Panc1 (cell line): ENCODE results near the gene ANGPTL3. TPM values are rescaled to one million over a fixed set of nuclear protein-coding genes. Genes with fewer than 3 reads are reported as not detected.
"Not testable (repeated sequence)": the region's sequence is repeated elsewhere in the genome, so short reads cannot be mapped to it uniquely, and the experiment has no call there.

Source experiments
- ATAC-seq: fragments of 200-7000 bp; cut with Tn5 transposase; 2 replicates; pipeline ENCODE4 v1.9.1; 2020; ENCODE audit warnings: mild to moderate bottlenecking, moderate library complexity
- BruUV-seq: library from RNA; stranded (reverse); fragments of 400-500 nt; replicated peaks from 2 replicates; lab custom pipeline; 2021; lab: Mats Ljungman, UMichigan
- CTCF ChIA-PET: fragments of 300-600 bp; sonication (Branson Sonifier 250); formaldehyde crosslinking; loops from one replicate; lab custom pipeline; 2022; ENCODE audit warnings: antibody characterized with exemption; lab: Charles Lee
- POLR2A ChIA-PET: fragments of 300-600 bp; sonication (Branson Sonifier 250); formaldehyde crosslinking; loops from one replicate; lab custom pipeline; 2022; ENCODE audit warnings: antibody characterized with exemption; lab: Charles Lee
- DNase-seq: peaks from one replicate; pipeline ENCODE4 v3.0.0-alpha.2; 2010; ENCODE audit warnings: low read depth, low spot score
- H3K27ac ChIP-seq: 2 replicates; pipeline ENCODE4 v1.5.1; 2011; ENCODE audit warnings: mild to moderate bottlenecking, low read length, inconsistent platforms
- H3K27me3 ChIP-seq: fragments of 200-500 bp; sonication (Bioruptor generic); 2 replicates; pipeline ENCODE4 v1.6.0; 2014; ENCODE audit warnings: low read length, inconsistent platforms; ENCODE audit not compliant: control insufficient read depth, insufficient read depth
- H3K36me3 ChIP-seq: fragments of 200-500 bp; sonication (Bioruptor generic); 2 replicates; pipeline ENCODE4 v1.5.1; 2014; ENCODE audit warnings: inconsistent platforms, mild to moderate bottlenecking, low read length, moderate library complexity; ENCODE audit not compliant: control insufficient read depth, insufficient read depth
- H3K4me1 ChIP-seq: 2 replicates; pipeline ENCODE4 v1.5.1; 2011; ENCODE audit warnings: inconsistent platforms, mild to moderate bottlenecking, low read length, moderate library complexity; ENCODE audit not compliant: control insufficient read depth, insufficient read depth
- H3K4me3 ChIP-seq, 2 experiments: 2 replicates each; pipeline ENCODE4 v1.5.1; 2011 to 2012; ENCODE audit warnings: low read depth in 2 of 2, low read length in 2 of 2, mild to moderate bottlenecking in 2 of 2, inconsistent platforms in 1 of 2, moderate library complexity in 1 of 2
- H3K9me3 ChIP-seq: fragments of 200-500 bp; sonication (Bioruptor generic); 2 replicates; pipeline ENCODE4 v1.5.1; 2014; ENCODE audit warnings: low read depth, mild to moderate bottlenecking, inconsistent platforms, low read length, moderate library complexity; ENCODE audit not compliant: control insufficient read depth, insufficient read depth
- POLR2AphosphoS5 ChIP-seq: IDR thresholded peaks from 2 replicates; pipeline ENCODE4 v1.6.1; 2012; ENCODE audit warnings: mild to moderate bottlenecking, low read depth, low read length, moderate library complexity
- SIN3A ChIP-seq: IDR thresholded peaks from 2 replicates; pipeline ENCODE4 v1.6.1; 2012; ENCODE audit warnings: low read depth, mild to moderate bottlenecking, low read length, moderate library complexity, borderline replicate concordance; ENCODE audit not compliant: insufficient read depth
- TCF7L2 ChIP-seq: IDR thresholded peaks from 2 replicates; pipeline ENCODE4 v1.6.1; 2011; ENCODE audit warnings: mild to moderate bottlenecking, low read depth, low read length, inconsistent platforms
- in situ Hi-C: cut with HindIII; loops from 2 replicates; pipeline ENCODE4 v1.10.0; 2016; ENCODE audit warnings: low sequenced_read_pairs, low pct_unique_long_range_greater_than_20kb
- intact Hi-C: fragments of 100-400 bp; cut with micrococcal nuclease; formaldehyde crosslinking; loops from one replicate; pipeline ENCODE4 v1.10.0; 2022; ENCODE audit not compliant: unreplicated experiment
- total RNA-seq: library from RNA; stranded (reverse); gene quantifications from one replicate; pipeline ENCODE4 v1.2.1, GENCODE V29; 2021; ENCODE audit not compliant: unreplicated experiment
- TF ChIP-seq, protein P1 (sequence below), 2 experiments: IDR thresholded peaks; 2 replicates each; pipeline ENCODE4 v1.6.1; 2011 to 2012; ENCODE audit warnings: low read depth in 2 of 2, control low read depth in 1 of 2, low read length in 1 of 2, mild to moderate bottlenecking in 1 of 2, moderate library complexity in 1 of 2; ENCODE audit not compliant: insufficient read depth in 1 of 2
- TF ChIP-seq, protein P2 (sequence below): fragments of 450-650 bp; IDR thresholded peaks from 2 replicates; pipeline ENCODE4 v1.5.1; 2017; ENCODE audit warnings: mild to moderate bottlenecking

The ANGPTL3 gene
- total RNA-seq, 1 experiment from 2014 or later: not detected

DNA sequence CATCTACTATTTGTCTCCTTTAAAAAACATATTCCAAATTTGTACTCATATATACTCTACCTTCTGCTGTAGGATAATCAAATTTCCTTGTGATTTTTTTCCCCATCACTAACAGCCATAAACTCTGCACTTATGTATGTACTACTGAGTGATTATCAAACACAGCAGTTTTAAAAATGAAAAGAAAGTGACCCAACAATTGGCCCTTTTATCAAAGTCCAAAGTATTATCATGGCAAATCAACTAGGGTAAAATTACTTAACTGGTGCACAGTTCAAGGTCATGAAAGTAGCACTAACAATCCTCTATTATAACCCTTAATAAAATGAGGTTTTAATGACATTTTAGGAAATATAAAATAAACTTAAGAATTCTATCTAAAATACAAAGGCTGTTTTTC lies 11.6 kb downstream of the ANGPTL3 start:
- no peak for ATAC-seq
- Histone ChIP-seq H3K27me3 (no peaks in the 10 kb centered on the region), H3K9me3 (no peaks in the 10 kb centered on the region), H3K27ac (no peak overlapping the region), H3K4me1 (peaks cover under 1% of the 10 kb centered on the region; the same call in 1 of the 2 replicates), H3K4me3 (no peak overlapping the region), H3K36me3 (no peaks in the 10 kb centered on the region)
- BruUV-seq: no TSS peak
- intact Hi-C loops: no loop called here
- TF ChIP-seq POLR2AphosphoS5 (no peak), TCF7L2 (no peak), SIN3A (no peak)
- TF ChIP-seq, protein P1, sequence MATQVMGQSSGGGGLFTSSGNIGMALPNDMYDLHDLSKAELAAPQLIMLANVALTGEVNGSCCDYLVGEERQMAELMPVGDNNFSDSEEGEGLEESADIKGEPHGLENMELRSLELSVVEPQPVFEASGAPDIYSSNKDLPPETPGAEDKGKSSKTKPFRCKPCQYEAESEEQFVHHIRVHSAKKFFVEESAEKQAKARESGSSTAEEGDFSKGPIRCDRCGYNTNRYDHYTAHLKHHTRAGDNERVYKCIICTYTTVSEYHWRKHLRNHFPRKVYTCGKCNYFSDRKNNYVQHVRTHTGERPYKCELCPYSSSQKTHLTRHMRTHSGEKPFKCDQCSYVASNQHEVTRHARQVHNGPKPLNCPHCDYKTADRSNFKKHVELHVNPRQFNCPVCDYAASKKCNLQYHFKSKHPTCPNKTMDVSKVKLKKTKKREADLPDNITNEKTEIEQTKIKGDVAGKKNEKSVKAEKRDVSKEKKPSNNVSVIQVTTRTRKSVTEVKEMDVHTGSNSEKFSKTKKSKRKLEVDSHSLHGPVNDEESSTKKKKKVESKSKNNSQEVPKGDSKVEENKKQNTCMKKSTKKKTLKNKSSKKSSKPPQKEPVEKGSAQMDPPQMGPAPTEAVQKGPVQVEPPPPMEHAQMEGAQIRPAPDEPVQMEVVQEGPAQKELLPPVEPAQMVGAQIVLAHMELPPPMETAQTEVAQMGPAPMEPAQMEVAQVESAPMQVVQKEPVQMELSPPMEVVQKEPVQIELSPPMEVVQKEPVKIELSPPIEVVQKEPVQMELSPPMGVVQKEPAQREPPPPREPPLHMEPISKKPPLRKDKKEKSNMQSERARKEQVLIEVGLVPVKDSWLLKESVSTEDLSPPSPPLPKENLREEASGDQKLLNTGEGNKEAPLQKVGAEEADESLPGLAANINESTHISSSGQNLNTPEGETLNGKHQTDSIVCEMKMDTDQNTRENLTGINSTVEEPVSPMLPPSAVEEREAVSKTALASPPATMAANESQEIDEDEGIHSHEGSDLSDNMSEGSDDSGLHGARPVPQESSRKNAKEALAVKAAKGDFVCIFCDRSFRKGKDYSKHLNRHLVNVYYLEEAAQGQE (IDR thresholded peaks at IDR 0.05; ENCODE audit: insufficient read depth in 1 of 2, low read depth in 2 of 2, low read length in 1 of 2): no peak
- TF ChIP-seq, protein P2, sequence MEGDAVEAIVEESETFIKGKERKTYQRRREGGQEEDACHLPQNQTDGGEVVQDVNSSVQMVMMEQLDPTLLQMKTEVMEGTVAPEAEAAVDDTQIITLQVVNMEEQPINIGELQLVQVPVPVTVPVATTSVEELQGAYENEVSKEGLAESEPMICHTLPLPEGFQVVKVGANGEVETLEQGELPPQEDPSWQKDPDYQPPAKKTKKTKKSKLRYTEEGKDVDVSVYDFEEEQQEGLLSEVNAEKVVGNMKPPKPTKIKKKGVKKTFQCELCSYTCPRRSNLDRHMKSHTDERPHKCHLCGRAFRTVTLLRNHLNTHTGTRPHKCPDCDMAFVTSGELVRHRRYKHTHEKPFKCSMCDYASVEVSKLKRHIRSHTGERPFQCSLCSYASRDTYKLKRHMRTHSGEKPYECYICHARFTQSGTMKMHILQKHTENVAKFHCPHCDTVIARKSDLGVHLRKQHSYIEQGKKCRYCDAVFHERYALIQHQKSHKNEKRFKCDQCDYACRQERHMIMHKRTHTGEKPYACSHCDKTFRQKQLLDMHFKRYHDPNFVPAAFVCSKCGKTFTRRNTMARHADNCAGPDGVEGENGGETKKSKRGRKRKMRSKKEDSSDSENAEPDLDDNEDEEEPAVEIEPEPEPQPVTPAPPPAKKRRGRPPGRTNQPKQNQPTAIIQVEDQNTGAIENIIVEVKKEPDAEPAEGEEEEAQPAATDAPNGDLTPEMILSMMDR: no peak
- ChIA-PET CTCF (no interaction called here), POLR2A (no interaction called here)
- DNase-seq: no peak
- in situ Hi-C loops: no loop called here

DNA sequence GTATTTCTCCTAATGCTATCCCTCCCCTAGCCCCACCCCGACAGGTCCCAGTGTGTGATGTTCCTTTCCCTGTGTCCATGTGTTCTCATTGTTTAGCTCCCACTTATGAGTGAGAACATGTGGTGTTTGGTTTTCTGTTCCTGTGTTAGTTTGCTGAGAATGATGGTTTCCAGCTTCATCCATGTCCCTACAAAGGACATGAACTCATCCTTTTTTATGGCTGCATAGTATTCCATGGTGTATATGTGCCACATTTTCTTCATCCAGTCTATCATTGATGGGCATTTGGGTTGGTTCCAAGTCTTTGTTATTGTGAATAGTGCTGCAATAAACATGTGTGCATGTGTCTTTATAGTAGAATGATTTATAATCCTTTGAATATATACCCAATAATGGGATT lies 13.3 kb downstream of the ANGPTL3 start:
- ATAC-seq, H3K27ac ChIP-seq, H3K36me3 ChIP-seq, POLR2A ChIA-PET, CTCF ChIA-PET, BruUV-seq, H3K4me3 ChIP-seq, H3K27me3 ChIP-seq, DNase-seq, H3K9me3 ChIP-seq, H3K4me1 ChIP-seq, in situ Hi-C loops, intact Hi-C loops: not testable (repeated sequence)

DNA sequence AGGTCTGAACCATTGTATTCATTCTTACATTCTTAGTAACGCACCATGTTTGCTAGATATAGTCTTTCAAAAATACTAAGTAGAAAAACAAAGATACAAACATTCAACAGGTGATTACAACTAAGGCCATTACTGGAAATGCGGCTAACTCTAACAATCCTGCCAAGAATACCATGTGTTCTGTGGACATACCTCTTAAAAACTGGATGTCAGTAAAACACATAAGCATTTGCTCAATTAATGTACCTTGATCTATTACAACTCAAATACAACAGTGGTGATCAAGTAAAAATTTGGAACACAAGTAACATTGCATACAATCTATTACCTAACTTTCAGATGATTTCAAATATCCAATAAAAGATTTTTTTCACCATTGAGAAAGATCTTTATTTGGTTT lies 15.4 kb downstream of the ANGPTL3 start:
- H3K36me3 ChIP-seq: no peaks in the 10 kb centered on the region
- no peaks in the 10 kb centered on the region for H3K27me3 ChIP-seq
- ChIA-PET POLR2A (no interaction called here), CTCF (no interaction called here)
- H3K4me1 ChIP-seq: peaks cover 3% of the 10 kb centered on the region; the same call in 1 of the 2 replicates
- no peak for TF ChIP-seq TCF7L2
- no peak for TF ChIP-seq SIN3A
- TF ChIP-seq, protein P2: no peak
- TF ChIP-seq POLR2AphosphoS5: no peak
- DNase-seq: no peak
- H3K4me3 ChIP-seq: no peak overlapping the region
- intact Hi-C loops: no loop called here
- in situ Hi-C loops: no loop called here
- no TSS peak for BruUV-seq
- H3K9me3 ChIP-seq: no peaks in the 10 kb centered on the region
- ATAC-seq: no peak
- H3K27ac ChIP-seq: no peak overlapping the region
